Hematopoietic multipotent progenitor cell (in vitro differentiated cells): Measurements from ENCODE around the gene UBD. TPM values are rescaled to one million over a fixed set of nuclear protein-coding genes. Genes with fewer than 3 reads are reported as not detected.
A peak's percentile ranks its signal among the peaks of the same experiment; 100 is the strongest.

ENCODE experiments used
- DNase-seq, 3 donors: peaks; one replicate each; pipeline ENCODE4 v3.0.0-alpha.2; 2011 to 2015; ENCODE audit warnings: low read depth in 2 of 3, low spot score in 2 of 3
- small RNA-seq: library from RNA; depleted of rRNA; stranded (forward); fragments of <200 nt; gene quantifications from one replicate; pipeline ENCODE3, GENCODE V24; 2012
- total RNA-seq: library from RNA; depleted of rRNA; stranded (reverse); fragments of >200 nt; gene quantifications from one replicate; pipeline ENCODE4 v1.2.3, GENCODE V29; 2012

The UBD gene
- total RNA-seq, 1 donor = not detected

DNA sequence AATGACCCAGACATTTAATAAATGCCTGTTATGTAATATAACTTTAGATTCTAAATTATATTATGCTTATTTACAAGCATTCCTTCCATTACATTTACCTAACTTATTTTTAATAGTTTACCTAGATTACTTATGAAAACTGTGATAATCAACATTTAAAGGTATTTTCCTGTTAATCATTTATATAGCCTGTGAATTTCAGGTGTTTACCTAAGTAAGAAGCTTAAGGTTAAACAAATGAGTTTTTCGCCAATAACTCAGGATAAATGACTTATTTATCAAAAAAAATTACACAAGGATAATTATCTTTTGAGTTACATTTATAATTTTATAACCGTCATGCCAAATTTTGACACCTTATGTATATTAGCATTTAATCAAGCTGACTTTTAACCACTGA lies 35.5 kb downstream of the UBD start:
- no peak for DNase-seq

DNA sequence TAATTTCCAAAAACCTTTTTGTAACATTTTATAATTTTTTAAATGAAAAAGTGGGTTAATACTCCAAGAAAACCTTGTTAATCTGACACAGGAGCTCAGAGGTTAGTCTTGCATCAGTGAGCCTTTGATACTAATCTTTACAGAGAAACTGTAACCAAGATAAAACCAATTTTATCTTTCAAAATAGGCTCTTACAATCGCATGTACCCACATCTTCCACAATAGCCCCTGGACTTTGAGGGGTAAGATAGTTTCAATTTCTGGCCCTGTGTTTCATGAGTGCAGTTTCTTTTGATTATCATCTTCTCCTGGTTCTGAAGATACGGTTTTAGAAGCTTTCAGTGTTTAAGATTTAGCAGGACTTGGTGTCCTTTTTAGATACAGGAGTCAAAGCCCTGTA lies 37.3 kb downstream of the UBD start:
- no peak for DNase-seq

GRCh38 chr6:29521006-29521680 lies 38.4 kb downstream of the UBD start:
- DNase-seq = no peak

- DNase-seq = no peak
Observed at GRCh38 chr6:29520232-29520631, 39.3 kb downstream of the UBD start.

- no peak for DNase-seq
Observed at GRCh38 chr6:29519291-29520010, 40.1 kb downstream of the UBD start.

GRCh38 chr6:29517728-29518440 lies 41.6 kb downstream of the UBD start:
- DNase-seq = no peak

GRCh38 chr6:29517245-29517644 lies 42.3 kb downstream of the UBD start:
- DNase-seq = no peak

- peak in 2 of 3 donors; percentile 56 to 70 for DNase-seq
Observed at GRCh38 chr6:29516108-29516507, 43.4 kb downstream of the UBD start.

GRCh38 chr6:29510746-29511300 lies 48.7 kb downstream of the UBD start:
- DNase-seq = no peak

DNA sequence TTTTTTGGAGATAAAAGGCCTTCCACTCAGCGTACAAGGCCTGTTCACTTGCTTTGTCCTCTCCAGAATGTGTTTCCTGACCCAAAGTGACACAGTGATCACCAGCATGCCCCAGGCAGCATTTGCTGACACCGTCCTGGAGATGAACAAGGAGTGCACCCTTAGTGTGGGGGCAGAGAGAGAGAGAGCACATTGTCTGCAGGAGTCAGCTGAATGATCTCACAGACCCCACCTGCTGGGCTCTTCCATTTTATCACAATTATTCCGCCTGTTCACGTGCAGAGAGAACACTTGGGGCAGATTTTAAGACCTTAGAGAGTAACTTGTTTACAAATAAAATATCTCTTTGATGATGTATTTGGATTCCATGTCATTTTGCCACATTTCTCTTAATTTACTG lies 49.3 kb downstream of the UBD start:
- peak in 2 of 3 donors; percentile 15 to 35 for DNase-seq

GRCh38 chr6:29509711-29510110 lies 49.8 kb downstream of the UBD start:
- no peak for DNase-seq

DNA sequence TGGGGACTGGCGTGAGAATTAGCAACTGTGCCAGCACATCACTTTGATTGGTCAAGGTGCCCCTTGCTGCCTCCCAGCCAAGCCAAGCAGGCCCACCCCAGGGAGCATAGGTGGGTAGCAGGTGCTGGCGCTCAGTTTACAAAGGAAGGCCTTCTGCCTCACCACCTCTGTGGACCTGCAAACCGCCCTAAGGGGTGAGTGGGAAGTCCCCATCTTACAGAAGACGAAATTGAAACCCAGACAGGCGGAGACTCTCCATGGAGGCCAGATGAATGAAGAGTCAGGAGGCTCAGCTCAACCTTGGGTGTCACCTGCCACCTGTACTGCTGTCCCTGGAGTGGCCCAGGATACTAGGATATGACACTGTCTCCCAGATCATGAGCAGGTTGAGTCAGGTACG lies 50.3 kb downstream of the UBD start:
- DNase-seq = no peak

DNA sequence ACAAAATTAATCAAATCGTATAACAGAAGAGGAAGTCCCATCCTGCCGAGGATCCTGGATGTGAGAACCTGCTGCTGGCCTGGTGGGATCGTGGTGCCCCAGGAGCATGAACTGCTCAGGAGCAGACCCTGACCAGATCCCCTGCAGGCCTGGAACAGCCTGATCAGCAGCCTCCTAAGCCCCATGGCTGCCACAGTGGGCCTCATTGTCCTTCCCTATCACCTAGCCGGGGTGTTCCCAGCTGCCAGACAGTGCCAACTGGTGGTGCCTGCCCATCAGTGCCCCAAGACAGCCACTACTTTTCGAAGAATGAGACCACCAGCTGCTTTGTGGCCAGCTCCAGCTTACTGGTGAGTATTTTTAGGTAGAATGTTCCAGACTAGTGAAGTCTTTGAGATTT lies 52.2 kb downstream of the UBD start:
- no peak for DNase-seq

GRCh38 chr6:29506446-29507067 lies 53.0 kb downstream of the UBD start:
- DNase-seq = no peak

GRCh38 chr6:29505808-29506207 lies 53.7 kb downstream of the UBD start:
- DNase-seq = no peak

Small RNAs within 50 kb of the gene (small RNA-seq; reads per million reads assigned to genes)
- not detected for gene SNORD32B
- not detected for gene TMEM183AP1

Other genes with a start within 250 kb of the UBD start
- gene OR5V1, start 190.9 kb downstream of the UBD start, total RNA-seq = not detected
- gene OR12D3, start 184.4 kb downstream of the UBD start, total RNA-seq = not detected
- gene OR12D2, start 164.1 kb downstream of the UBD start, total RNA-seq = not detected
- gene OR12D1, start 144.8 kb downstream of the UBD start, total RNA-seq = not detected
- gene OR10C1, start 120.4 kb downstream of the UBD start, total RNA-seq = under 0.01 TPM
- gene OR11A1, start 102.7 kb downstream of the UBD start, total RNA-seq = not detected
- gene OR2H1, start 102.6 kb downstream of the UBD start, total RNA-seq = not detected
- not detected for gene MAS1L, start 71.8 kb downstream of the UBD start, total RNA-seq
- under 0.01 TPM for gene OR2H2, start 25.4 kb upstream of the UBD start, total RNA-seq
- 19.1 TPM for gene GABBR1, start 73.5 kb upstream of the UBD start, total RNA-seq
- gene MOG, start 97.4 kb upstream of the UBD start, total RNA-seq = not detected
- gene ZFP57, start 121.4 kb upstream of the UBD start, total RNA-seq = 1.9 TPM
- 161 TPM for gene HLA-F, start 163.7 kb upstream of the UBD start, total RNA-seq